ENCODE results near the gene PAM. TPM values are rescaled to one million over a fixed set of nuclear protein-coding genes. Genes with fewer than 3 reads are reported as not detected.

PAM gene
- total and polyA plus RNA-seq, 2 of the 13 experiments (the other 11 are each of a cell fraction or from before 2014, with no cell fraction given), result 20.2 to 79.1 TPM

DNA sequence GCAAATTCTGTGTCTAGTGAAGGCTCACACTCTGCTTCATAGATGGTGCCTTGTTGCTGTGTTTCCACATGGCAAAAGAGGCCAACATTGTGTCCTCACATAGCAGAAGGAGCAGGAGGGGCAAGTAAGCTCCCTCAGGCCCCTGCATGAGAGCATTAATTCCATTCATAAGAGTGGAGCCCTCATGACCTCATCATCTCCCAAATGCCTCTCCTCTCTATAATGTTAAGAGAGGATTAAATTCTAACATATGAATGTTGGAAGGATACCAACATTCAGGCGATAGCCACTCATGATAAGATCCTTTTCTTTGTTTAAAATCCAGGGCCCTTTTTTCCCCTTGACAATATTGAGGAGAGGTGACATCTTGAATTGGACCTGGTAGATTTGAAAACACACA, 35.2 kb upstream of the PAM start:
- Histone ChIP-seq H2AFZ (ENCODE audit: low read length) (no peak overlapping the region), H4K20me1 (ENCODE audit: insufficient read depth, low read length) (no peaks in the 10 kb centered on the region), H3K4me1 (ENCODE audit: insufficient read depth, low read length) (no peaks in the 10 kb centered on the region), H3K9ac (ENCODE audit: insufficient read depth, low read depth, low read length) (no peak overlapping the region), H3K79me2 (ENCODE audit: insufficient read depth, low read length) (no peaks in the 10 kb centered on the region), H3K4me3 (replicated peaks in 1 of 3; ENCODE audit: insufficient read depth in 1 of 3, low read depth in 2 of 3, low read length in 3 of 3) (no peak overlapping the region), H3K27me3 (ENCODE audit: control insufficient read depth in 1 of 2, insufficient read depth in 2 of 2, low read length in 2 of 2) (no peaks in the 10 kb centered on the region), H3K27ac (ENCODE audit: extremely low read length, insufficient read depth, low read length) (no peak overlapping the region), H3K36me3 (replicated peaks in 1 of 2; ENCODE audit: control insufficient read depth in 1 of 2, insufficient read depth in 2 of 2, low read length in 2 of 2) (no peaks in the 10 kb centered on the region), H3K4me2 (ENCODE audit: low read depth, low read length) (no peak overlapping the region), H3K9me3 (ENCODE audit: low read length) (no peaks in the 10 kb centered on the region)
- in situ Hi-C loops (cut with HindIII; ENCODE audit: extremely low pct_ligation_motif_present, low pct_unique_long_range_greater_than_20kb), result no loop called here
- 5% methylated on average over 1 of the region's 1 CpG for WGBS (ENCODE audit: low lambda C conversion rate)
- TF ChIP-seq, protein P1, sequence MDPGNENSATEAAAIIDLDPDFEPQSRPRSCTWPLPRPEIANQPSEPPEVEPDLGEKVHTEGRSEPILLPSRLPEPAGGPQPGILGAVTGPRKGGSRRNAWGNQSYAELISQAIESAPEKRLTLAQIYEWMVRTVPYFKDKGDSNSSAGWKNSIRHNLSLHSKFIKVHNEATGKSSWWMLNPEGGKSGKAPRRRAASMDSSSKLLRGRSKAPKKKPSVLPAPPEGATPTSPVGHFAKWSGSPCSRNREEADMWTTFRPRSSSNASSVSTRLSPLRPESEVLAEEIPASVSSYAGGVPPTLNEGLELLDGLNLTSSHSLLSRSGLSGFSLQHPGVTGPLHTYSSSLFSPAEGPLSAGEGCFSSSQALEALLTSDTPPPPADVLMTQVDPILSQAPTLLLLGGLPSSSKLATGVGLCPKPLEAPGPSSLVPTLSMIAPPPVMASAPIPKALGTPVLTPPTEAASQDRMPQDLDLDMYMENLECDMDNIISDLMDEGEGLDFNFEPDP (CRISPR knock-in tag; conservative IDR thresholded peaks at IDR 0.05), result no peak
- TF ChIP-seq ARNT (IDR thresholded peaks at IDR 0.05), result no peak
- no peak for TF ChIP-seq ZNF343 (CRISPR knock-in tag; IDR thresholded peaks at IDR 0.05)
- TF ChIP-seq, protein P2, sequence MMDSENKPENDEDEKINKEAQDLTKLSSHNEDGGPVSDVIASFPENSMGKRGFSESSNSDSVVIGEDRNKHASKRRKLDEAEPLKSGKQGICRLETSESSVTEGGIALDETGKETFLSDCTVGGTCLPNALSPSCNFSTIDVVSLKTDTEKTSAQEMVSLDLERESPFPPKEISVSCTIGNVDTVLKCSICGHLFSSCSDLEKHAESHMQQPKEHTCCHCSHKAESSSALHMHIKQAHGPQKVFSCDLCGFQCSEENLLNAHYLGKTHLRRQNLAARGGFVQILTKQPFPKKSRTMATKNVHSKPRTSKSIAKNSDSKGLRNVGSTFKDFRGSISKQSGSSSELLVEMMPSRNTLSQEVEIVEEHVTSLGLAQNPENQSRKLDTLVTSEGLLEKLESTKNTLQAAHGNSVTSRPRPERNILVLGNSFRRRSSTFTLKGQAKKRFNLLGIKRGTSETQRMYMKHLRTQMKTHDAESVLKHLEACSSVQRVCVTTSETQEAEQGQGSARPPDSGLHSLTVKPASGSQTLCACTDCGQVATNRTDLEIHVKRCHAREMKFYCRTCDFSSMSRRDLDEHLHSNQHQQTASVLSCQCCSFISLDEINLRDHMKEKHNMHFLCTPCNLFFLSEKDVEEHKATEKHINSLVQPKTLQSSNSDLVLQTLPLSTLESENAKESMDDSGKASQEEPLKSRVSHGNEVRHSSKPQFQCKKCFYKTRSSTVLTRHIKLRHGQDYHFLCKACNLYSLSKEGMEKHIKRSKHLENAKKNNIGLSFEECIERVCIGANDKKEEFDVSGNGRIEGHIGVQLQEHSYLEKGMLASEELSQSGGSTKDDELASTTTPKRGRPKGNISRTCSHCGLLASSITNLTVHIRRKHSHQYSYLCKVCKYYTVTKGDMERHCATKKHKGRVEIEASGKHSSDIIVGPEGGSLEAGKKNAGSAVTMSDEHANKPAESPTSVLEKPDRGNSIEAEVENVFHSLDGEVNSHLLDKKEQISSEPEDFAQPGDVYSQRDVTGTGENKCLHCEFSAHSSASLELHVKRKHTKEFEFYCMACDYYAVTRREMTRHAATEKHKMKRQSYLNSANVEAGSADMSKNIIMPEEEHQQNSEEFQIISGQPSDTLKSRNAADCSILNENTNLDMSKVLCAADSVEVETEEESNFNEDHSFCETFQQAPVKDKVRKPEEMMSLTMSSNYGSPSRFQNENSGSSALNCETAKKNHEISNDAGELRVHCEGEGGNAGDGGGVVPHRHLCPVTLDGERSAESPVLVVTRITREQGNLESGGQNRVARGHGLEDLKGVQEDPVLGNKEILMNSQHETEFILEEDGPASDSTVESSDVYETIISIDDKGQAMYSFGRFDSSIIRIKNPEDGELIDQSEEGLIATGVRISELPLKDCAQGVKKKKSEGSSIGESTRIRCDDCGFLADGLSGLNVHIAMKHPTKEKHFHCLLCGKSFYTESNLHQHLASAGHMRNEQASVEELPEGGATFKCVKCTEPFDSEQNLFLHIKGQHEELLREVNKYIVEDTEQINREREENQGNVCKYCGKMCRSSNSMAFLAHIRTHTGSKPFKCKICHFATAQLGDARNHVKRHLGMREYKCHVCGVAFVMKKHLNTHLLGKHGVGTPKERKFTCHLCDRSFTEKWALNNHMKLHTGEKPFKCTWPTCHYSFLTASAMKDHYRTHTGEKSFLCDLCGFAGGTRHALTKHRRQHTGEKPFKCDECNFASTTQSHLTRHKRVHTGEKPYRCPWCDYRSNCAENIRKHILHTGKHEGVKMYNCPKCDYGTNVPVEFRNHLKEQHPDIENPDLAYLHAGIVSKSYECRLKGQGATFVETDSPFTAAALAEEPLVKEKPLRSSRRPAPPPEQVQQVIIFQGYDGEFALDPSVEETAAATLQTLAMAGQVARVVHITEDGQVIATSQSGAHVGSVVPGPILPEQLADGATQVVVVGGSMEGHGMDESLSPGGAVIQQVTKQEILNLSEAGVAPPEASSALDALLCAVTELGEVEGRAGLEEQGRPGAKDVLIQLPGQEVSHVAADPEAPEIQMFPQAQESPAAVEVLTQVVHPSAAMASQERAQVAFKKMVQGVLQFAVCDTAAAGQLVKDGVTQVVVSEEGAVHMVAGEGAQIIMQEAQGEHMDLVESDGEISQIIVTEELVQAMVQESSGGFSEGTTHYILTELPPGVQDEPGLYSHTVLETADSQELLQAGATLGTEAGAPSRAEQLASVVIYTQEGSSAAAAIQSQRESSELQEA (CRISPR knock-in tag; IDR thresholded peaks at IDR 0.05; ENCODE audit: not compliant biosample characterization), result no peak
- TF ChIP-seq CBX1 (IDR thresholded peaks at IDR 0.05; ENCODE audit: low read depth), result no peak
- no peak for TF ChIP-seq HOXA5 (CRISPR knock-in tag; IDR thresholded peaks at IDR 0.05)
- no peak for TF ChIP-seq TBP (CRISPR knock-in tag; IDR thresholded peaks at IDR 0.05)
- no peak for TF ChIP-seq ZNF260 (CRISPR knock-in tag; IDR thresholded peaks at IDR 0.05; ENCODE audit: borderline replicate concordance, low read depth)
- TF ChIP-seq, protein P3, sequence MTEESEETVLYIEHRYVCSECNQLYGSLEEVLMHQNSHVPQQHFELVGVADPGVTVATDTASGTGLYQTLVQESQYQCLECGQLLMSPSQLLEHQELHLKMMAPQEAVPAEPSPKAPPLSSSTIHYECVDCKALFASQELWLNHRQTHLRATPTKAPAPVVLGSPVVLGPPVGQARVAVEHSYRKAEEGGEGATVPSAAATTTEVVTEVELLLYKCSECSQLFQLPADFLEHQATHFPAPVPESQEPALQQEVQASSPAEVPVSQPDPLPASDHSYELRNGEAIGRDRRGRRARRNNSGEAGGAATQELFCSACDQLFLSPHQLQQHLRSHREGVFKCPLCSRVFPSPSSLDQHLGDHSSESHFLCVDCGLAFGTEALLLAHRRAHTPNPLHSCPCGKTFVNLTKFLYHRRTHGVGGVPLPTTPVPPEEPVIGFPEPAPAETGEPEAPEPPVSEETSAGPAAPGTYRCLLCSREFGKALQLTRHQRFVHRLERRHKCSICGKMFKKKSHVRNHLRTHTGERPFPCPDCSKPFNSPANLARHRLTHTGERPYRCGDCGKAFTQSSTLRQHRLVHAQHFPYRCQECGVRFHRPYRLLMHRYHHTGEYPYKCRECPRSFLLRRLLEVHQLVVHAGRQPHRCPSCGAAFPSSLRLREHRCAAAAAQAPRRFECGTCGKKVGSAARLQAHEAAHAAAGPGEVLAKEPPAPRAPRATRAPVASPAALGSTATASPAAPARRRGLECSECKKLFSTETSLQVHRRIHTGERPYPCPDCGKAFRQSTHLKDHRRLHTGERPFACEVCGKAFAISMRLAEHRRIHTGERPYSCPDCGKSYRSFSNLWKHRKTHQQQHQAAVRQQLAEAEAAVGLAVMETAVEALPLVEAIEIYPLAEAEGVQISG (CRISPR knock-in tag; IDR thresholded peaks at IDR 0.05), result no peak
- no peak for TF ChIP-seq TOE1 (CRISPR knock-in tag; IDR thresholded peaks at IDR 0.05)
- no peak for TF ChIP-seq ZIK1 (CRISPR knock-in tag; IDR thresholded peaks at IDR 0.05; ENCODE audit: borderline replicate concordance, low read depth)
- no peak for TF ChIP-seq CC2D1A (CRISPR knock-in tag; IDR thresholded peaks at IDR 0.05)
- TF ChIP-seq CAMTA2 (CRISPR knock-in tag; IDR thresholded peaks at IDR 0.05; ENCODE audit: borderline replicate concordance), result no peak
- DNase-seq (ENCODE audit: low spot score) (no peak), ATAC-seq (no peak), FAIRE-seq (no peak)
- POLR2A ChIA-PET, result no interaction called here
- no TSS peak for BruUV-seq (replicated peaks)
- CTCF ChIA-PET (ENCODE audit: low intra/inter-chr PET ratio, low total read pairs), result no interaction called here
- intact Hi-C loops (cut with micrococcal nuclease; ENCODE audit: unreplicated experiment), result no loop called here
